ENCODE data around the gene LIM2.
A peak's percentile ranks its signal among the peaks of the same experiment; 100 is the strongest.

The LIM2 gene

DNA sequence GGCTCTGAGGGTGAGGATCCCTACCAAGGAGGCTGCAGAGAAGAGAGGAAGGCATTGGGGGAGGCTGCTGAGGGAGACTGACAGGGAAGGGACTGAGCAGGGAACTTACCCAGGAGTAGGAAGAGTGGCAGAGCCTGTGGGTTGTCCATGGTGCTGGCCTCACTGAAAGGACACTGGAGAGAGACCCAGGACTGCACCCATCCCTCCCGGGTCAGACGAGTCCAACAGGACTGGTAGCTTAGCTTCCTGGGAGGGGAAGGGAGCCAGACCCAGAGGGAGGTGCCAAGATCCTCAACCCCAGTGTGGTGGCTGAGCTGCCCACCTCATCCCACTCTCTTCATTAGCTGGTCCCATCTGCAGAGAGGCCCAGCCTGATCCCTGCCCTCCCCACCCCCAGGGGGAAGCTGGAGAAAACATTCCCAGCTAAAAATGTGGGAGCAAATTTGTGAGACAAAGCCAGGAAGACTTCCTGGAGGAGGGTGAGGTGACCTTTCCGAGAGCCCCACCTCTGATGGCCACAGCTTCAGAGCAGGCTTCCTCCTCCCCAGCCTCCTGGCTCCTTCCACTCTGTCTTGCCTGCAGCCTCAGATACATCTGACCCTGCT, 45.7 kb downstream of the LIM2 start, which contains the start of gene VSIG10L:
Gene VSIG10L (minus strand): TSS at position 164 of the 605 bp plus-strand sequence. CDS start 15 bp downstream, at position 149.
- no peak for TF ChIP-seq TCF12 (IDR thresholded peaks at IDR 0.05; ENCODE audit: low read depth)
- TF ChIP-seq, protein P1, sequence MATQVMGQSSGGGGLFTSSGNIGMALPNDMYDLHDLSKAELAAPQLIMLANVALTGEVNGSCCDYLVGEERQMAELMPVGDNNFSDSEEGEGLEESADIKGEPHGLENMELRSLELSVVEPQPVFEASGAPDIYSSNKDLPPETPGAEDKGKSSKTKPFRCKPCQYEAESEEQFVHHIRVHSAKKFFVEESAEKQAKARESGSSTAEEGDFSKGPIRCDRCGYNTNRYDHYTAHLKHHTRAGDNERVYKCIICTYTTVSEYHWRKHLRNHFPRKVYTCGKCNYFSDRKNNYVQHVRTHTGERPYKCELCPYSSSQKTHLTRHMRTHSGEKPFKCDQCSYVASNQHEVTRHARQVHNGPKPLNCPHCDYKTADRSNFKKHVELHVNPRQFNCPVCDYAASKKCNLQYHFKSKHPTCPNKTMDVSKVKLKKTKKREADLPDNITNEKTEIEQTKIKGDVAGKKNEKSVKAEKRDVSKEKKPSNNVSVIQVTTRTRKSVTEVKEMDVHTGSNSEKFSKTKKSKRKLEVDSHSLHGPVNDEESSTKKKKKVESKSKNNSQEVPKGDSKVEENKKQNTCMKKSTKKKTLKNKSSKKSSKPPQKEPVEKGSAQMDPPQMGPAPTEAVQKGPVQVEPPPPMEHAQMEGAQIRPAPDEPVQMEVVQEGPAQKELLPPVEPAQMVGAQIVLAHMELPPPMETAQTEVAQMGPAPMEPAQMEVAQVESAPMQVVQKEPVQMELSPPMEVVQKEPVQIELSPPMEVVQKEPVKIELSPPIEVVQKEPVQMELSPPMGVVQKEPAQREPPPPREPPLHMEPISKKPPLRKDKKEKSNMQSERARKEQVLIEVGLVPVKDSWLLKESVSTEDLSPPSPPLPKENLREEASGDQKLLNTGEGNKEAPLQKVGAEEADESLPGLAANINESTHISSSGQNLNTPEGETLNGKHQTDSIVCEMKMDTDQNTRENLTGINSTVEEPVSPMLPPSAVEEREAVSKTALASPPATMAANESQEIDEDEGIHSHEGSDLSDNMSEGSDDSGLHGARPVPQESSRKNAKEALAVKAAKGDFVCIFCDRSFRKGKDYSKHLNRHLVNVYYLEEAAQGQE (IDR thresholded peaks at IDR 0.05; ENCODE audit: low read depth) = 0 out of 2 replicates have a peak, but pooled peaks have one; percentile 33

DNA sequence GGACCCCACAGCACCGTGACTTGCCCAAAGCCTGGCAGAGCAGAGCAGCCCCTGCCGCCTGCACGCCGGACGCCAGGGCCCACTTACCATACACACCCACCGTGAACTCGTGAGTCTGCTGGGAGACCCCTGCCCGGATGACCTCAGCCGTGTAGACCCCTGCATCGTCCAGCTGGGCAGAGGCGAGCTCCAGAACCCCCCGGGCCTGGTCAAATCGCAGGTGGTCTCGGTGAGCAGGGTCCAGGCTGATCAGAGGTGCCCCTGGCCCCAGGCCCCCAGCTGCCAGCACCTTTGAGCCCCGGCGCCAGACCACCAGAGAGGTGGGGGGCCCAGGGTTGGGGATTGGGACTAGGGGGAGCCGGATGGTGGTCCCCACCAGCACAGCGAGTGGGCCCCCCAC, 46.7 kb downstream of the LIM2 start:
- TF ChIP-seq, protein P2, sequence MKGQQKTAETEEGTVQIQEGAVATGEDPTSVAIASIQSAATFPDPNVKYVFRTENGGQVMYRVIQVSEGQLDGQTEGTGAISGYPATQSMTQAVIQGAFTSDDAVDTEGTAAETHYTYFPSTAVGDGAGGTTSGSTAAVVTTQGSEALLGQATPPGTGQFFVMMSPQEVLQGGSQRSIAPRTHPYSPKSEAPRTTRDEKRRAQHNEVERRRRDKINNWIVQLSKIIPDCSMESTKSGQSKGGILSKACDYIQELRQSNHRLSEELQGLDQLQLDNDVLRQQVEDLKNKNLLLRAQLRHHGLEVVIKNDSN (IDR thresholded peaks at IDR 0.05) = no peak
- TF ChIP-seq TEAD4 (IDR thresholded peaks at IDR 0.05) (no peak), CEBPB (IDR thresholded peaks at IDR 0.05) (no peak), EP300 (IDR thresholded peaks at IDR 0.05; ENCODE audit: borderline replicate concordance) (no peak), NFIC (IDR thresholded peaks at IDR 0.05) (no peak), FOXM1 (IDR thresholded peaks at IDR 0.05; ENCODE audit: borderline replicate concordance, low read depth) (no peak), YY1 (IDR thresholded peaks at IDR 0.05; ENCODE audit: low read depth) (no peak), ZBTB7A (IDR thresholded peaks at IDR 0.05; ENCODE audit: low read depth) (no peak), TCF12 (IDR thresholded peaks at IDR 0.05; ENCODE audit: low read depth) (no peak), TAF1 (IDR thresholded peaks at IDR 0.05; ENCODE audit: low read depth) (no peak)
- TF ChIP-seq, protein P3, sequence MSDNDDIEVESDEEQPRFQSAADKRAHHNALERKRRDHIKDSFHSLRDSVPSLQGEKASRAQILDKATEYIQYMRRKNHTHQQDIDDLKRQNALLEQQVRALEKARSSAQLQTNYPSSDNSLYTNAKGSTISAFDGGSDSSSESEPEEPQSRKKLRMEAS (IDR thresholded peaks at IDR 0.05) = no peak
- TF ChIP-seq, protein P1 (IDR thresholded peaks at IDR 0.05; ENCODE audit: low read depth) = no peak

DNA sequence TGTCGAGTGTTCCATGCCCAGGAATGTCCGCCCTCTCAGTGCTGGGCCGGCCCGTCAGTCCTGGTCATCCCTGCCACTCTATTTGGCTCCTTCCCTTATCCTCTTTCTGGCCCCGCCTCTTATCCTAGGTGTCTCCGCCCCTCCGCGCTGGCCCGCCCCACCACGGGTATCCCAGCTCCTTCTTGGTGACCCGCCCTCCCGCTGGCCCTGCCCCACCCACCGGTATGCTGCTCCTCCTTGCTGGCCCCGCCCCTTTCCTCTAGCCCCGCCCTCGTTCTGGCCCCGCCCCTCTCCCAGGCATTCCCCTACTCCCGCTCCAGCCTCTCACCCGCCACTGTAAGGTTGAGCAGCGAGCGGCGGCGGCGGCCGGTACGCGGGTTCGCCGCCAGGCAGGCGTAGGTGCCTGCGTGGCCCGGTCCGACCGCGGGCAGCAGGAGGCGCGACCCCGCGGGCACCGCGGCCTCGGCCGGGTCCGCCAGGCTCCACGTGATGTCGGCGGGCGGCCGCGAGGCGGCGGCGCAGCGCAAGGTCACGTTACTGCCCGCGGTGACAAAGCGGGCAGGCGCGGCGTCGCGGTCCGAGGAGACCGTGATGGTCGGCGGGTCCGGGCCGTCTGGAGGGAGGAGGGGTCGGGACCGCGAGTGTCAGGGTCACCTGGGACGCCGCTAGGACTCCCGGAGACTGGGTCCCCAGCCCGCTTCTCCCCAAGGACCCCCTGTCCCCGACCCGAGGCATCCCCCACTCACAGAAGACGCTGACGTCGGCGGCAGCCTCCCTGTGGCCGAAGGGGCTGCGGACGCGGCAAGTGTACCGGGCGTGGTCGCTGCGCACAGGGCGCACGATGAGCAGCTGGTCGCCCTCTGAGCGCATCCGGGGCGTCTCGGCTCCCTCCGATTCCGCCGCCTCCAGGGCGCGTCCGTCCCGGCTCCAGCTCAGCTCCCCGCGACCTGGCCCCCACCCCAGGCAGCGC, 47.8 kb downstream of the LIM2 start:
- TF ChIP-seq, protein P2 (IDR thresholded peaks at IDR 0.05) = peak; percentile 79
- TF ChIP-seq, protein P1 (IDR thresholded peaks at IDR 0.05; ENCODE audit: low read depth) = no peak
- TF ChIP-seq, protein P3 (IDR thresholded peaks at IDR 0.05) = peak; percentile 82; the same call in 1 of the 2 replicates

- TF ChIP-seq EP300 (IDR thresholded peaks at IDR 0.05; ENCODE audit: borderline replicate concordance) (no peak), YY1 (IDR thresholded peaks at IDR 0.05; ENCODE audit: low read depth) (0 out of 2 replicates have a peak, but pooled peaks have one; percentile 25)
Observed at GRCh38 chr19:51339313-51339686, 48.5 kb downstream of the LIM2 start.
